ENCODE data around the gene CA4. TPM values are rescaled to one million over a fixed set of nuclear protein-coding genes. Genes with fewer than 3 reads are reported as not detected.
A peak's percentile ranks its signal among the peaks of the same experiment; 100 is the strongest.
"Not testable (repeated sequence)": the region's sequence is repeated elsewhere in the genome, so short reads cannot be mapped to it uniquely, and the experiment has no call there.

The CA4 gene
- total RNA-seq, 1 experiment from 2014 or later: 1.7 TPM

GRCh38 chr17:60111661-60112060, 38.1 kb upstream of the CA4 start:
- H3T11ph ChIP-seq (ENCODE audit: low read length); H3K9me3 Mint-ChIP-seq; H3K9me3 ChIP-seq (ENCODE audit: control insufficient read depth, low read depth, low read length); H2AK5ac ChIP-seq (ENCODE audit: insufficient read length, low read length); H3K4me3 Mint-ChIP-seq; H3K9ac ChIP-seq (ENCODE audit: extremely low read depth, insufficient read length, low read length); H3K4me2 ChIP-seq (ENCODE audit: insufficient read depth, insufficient read length, low read length); H4K20me1 ChIP-seq (ENCODE audit: control insufficient read depth, insufficient read depth, insufficient read length); H2BK5ac ChIP-seq (ENCODE audit: insufficient read length, low read length); H3K4me1 ChIP-seq (ENCODE audit: insufficient read depth, low read length); H3K79me1 ChIP-seq (ENCODE audit: insufficient read depth, low read depth, low read length, poor library complexity, severe bottlenecking); H2BK12ac ChIP-seq (ENCODE audit: insufficient read length, low read depth, low read length); H3K56ac ChIP-seq (ENCODE audit: insufficient read length, low read depth, low read length); H3K23ac ChIP-seq (ENCODE audit: insufficient read length, low read depth, low read length); H3K79me2 ChIP-seq (ENCODE audit: insufficient read depth, low read length); H2BK15ac ChIP-seq (ENCODE audit: low read depth, low read length); H4K91ac ChIP-seq (ENCODE audit: insufficient read length, low read depth, low read length); H3K27ac Mint-ChIP-seq; H3K14ac ChIP-seq (ENCODE audit: insufficient read depth, low read length); H3K18ac ChIP-seq (ENCODE audit: insufficient read length, low read depth, low read length); H3K4ac ChIP-seq (ENCODE audit: low read depth, low read length); H3K23me2 ChIP-seq (ENCODE audit: insufficient read length, low read depth, low read length, poor library complexity, severe bottlenecking); H2BK20ac ChIP-seq (ENCODE audit: low read depth, low read length, poor library complexity, severe bottlenecking); H4K5ac ChIP-seq (ENCODE audit: insufficient read length, low read depth, low read length); H2AFZ ChIP-seq (ENCODE audit: low read length); H3K4me1 Mint-ChIP-seq; H4K8ac ChIP-seq (replicated peaks; ENCODE audit: insufficient read length, low read depth, low read length); H3K27me3 ChIP-seq (ENCODE audit: insufficient read depth, low read length); H3K27me3 Mint-ChIP-seq (ENCODE audit: low read depth); H3K27ac ChIP-seq (ENCODE audit: insufficient read length, low read depth, low read length); H2BK120ac ChIP-seq (ENCODE audit: low read depth, low read length, poor library complexity, severe bottlenecking); H3K36me3 Mint-ChIP-seq (ENCODE audit: insufficient read depth in 1 of 3, low read depth in 3 of 3); DNase-seq: not testable (repeated sequence)
- no CpG with 5 or more reads among the region's 5 CpGs for WGBS (ENCODE audit: extremely low coverage, insufficient read length, low lambda C conversion rate)
- TF ChIP-seq CTCF (conservative IDR thresholded peaks at IDR 0.05): peak; percentile 26; the same call in 1 of the 3 replicates

GRCh38 chr17:60115364-60115763, 34.4 kb upstream of the CA4 start:
- H2BK15ac ChIP-seq (ENCODE audit: low read depth, low read length); H3K9me3 Mint-ChIP-seq; H3K36me3 Mint-ChIP-seq (ENCODE audit: insufficient read depth in 1 of 3, low read depth in 3 of 3); H3K4ac ChIP-seq (ENCODE audit: low read depth, low read length); H3K23me2 ChIP-seq (ENCODE audit: insufficient read length, low read depth, low read length, poor library complexity, severe bottlenecking); H3K9me3 ChIP-seq (ENCODE audit: control insufficient read depth, low read depth, low read length); H3T11ph ChIP-seq (ENCODE audit: low read length); H3K4me1 Mint-ChIP-seq; H3K27ac ChIP-seq (ENCODE audit: insufficient read length, low read depth, low read length); H3K18ac ChIP-seq (ENCODE audit: insufficient read length, low read depth, low read length); H2BK12ac ChIP-seq (ENCODE audit: insufficient read length, low read depth, low read length); H3K23ac ChIP-seq (ENCODE audit: insufficient read length, low read depth, low read length); H3K27me3 ChIP-seq (ENCODE audit: insufficient read depth, low read length); H3K4me1 ChIP-seq (ENCODE audit: insufficient read depth, low read length); H3K56ac ChIP-seq (ENCODE audit: insufficient read length, low read depth, low read length); H2BK20ac ChIP-seq (ENCODE audit: low read depth, low read length, poor library complexity, severe bottlenecking); H4K5ac ChIP-seq (ENCODE audit: insufficient read length, low read depth, low read length); H3K9ac ChIP-seq (ENCODE audit: extremely low read depth, insufficient read length, low read length); H4K8ac ChIP-seq (replicated peaks; ENCODE audit: insufficient read length, low read depth, low read length); H3K27ac Mint-ChIP-seq; H3K27me3 Mint-ChIP-seq (ENCODE audit: low read depth); H3K4me2 ChIP-seq (ENCODE audit: insufficient read depth, insufficient read length, low read length); H2BK5ac ChIP-seq (ENCODE audit: insufficient read length, low read length); H3K79me2 ChIP-seq (ENCODE audit: insufficient read depth, low read length); H3K79me1 ChIP-seq (ENCODE audit: insufficient read depth, low read depth, low read length, poor library complexity, severe bottlenecking); H3K4me3 Mint-ChIP-seq; H4K91ac ChIP-seq (ENCODE audit: insufficient read length, low read depth, low read length); H2AFZ ChIP-seq (ENCODE audit: low read length); H3K14ac ChIP-seq (ENCODE audit: insufficient read depth, low read length); H2BK120ac ChIP-seq (ENCODE audit: low read depth, low read length, poor library complexity, severe bottlenecking); H4K20me1 ChIP-seq (ENCODE audit: control insufficient read depth, insufficient read depth, insufficient read length); DNase-seq; H2AK5ac ChIP-seq (ENCODE audit: insufficient read length, low read length): not testable (repeated sequence)
- no CpG with 5 or more reads among the region's 5 CpGs for WGBS (ENCODE audit: extremely low coverage, insufficient read length, low lambda C conversion rate)
